A673 (cell line): ENCODE data around the gene SIRT6. TPM values are rescaled to one million over a fixed set of nuclear protein-coding genes. Genes with fewer than 3 reads are reported as not detected.

Experiments used
- BruUV-seq: library from RNA; stranded (reverse); fragments of 400-500 nt; replicated peaks from 2 replicates; lab custom pipeline; 2021; lab: Mats Ljungman, UMichigan
- CTCF ChIA-PET: fragments of 300-600 bp; sonication (Branson Sonifier 250); formaldehyde crosslinking; loops from one replicate; lab custom pipeline; 2022; ENCODE audit warnings: antibody characterized with exemption; lab: Charles Lee
- POLR2A ChIA-PET: fragments of 300-600 bp; sonication (Branson Sonifier 250); formaldehyde crosslinking; loops from one replicate; lab custom pipeline; 2022; ENCODE audit warnings: antibody characterized with exemption; ENCODE audit not compliant: low non-redundant PET; lab: Charles Lee
- DNase-seq: peaks from one replicate; pipeline ENCODE4 v3.0.0-alpha.2; 2015; ENCODE audit warnings: low spot score
- H3K27ac ChIP-seq: fragments of 200-600 bp; sonication (generic); 2 replicates; pipeline ENCODE4 v1.5.1; 2016; ENCODE audit warnings: mixed run types, low read depth, mild to moderate bottlenecking, mixed read lengths, antibody characterized with exemption, low read length; ENCODE audit not compliant: poor library complexity, severe bottlenecking
- H3K27me3 ChIP-seq: fragments of 200-600 bp; sonication (generic); replicated peaks from 2 replicates; pipeline ENCODE4 v1.6.1; 2017; ENCODE audit warnings: mixed run types, low read depth, mild to moderate bottlenecking, mixed read lengths, antibody characterized with exemption, low read length; ENCODE audit not compliant: insufficient read depth, poor library complexity
- H3K36me3 ChIP-seq: fragments of 200-600 bp; sonication (generic); 2 replicates; pipeline ENCODE4 v1.6.1; 2016; ENCODE audit warnings: mixed run types, mild to moderate bottlenecking, mixed read lengths, antibody characterized with exemption, low read length; ENCODE audit not compliant: insufficient read depth, poor library complexity, severe bottlenecking
- H3K4me1 ChIP-seq: fragments of 200-600 bp; sonication (generic); 2 replicates; pipeline ENCODE4 v1.6.1; 2017; ENCODE audit warnings: mixed run types, mild to moderate bottlenecking, mixed read lengths, antibody characterized with exemption, low read length; ENCODE audit not compliant: insufficient read depth, poor library complexity, severe bottlenecking
- H3K4me3 ChIP-seq: fragments of 200-600 bp; sonication (generic); 2 replicates; pipeline ENCODE4 v1.5.1; 2016; ENCODE audit warnings: low read depth, mixed run types, mild to moderate bottlenecking, mixed read lengths, low read length; ENCODE audit not compliant: poor library complexity, severe bottlenecking
- H3K9me3 ChIP-seq: fragments of 200-600 bp; sonication (generic); 2 replicates; pipeline ENCODE4 v1.6.1; 2016; ENCODE audit warnings: mixed run types, low read depth, mild to moderate bottlenecking, mixed read lengths, antibody characterized with exemption, low read length; ENCODE audit not compliant: poor library complexity, severe bottlenecking
- EZH2 ChIP-seq: fragments of 200-600 bp; sonication (generic); IDR thresholded peaks from 2 replicates; pipeline ENCODE4 v1.6.1; 2017; ENCODE audit warnings: borderline replicate concordance, low read depth, mild to moderate bottlenecking, mixed read lengths, antibody characterized with exemption, low read length; ENCODE audit not compliant: poor library complexity, severe bottlenecking
- intact Hi-C: fragments of 100-400 bp; cut with micrococcal nuclease; formaldehyde crosslinking; loops from one replicate; pipeline ENCODE4 v1.10.0; 2022; ENCODE audit not compliant: unreplicated experiment
- total RNA-seq: library from RNA; stranded (reverse); gene quantifications from 2 replicates; pipeline ENCODE4 v1.2.3, GENCODE V29; 2021
- TF ChIP-seq, protein P1 (sequence below): fragments of 300-800, 200-600 bp; sonication (generic); conservative IDR thresholded peaks from 2 replicates; pipeline ENCODE4 v1.5.1; 2017; ENCODE audit warnings: low read depth, mild to moderate bottlenecking, antibody characterized with exemption, low read length, moderate library complexity, mixed read lengths

The SIRT6 gene
- total RNA-seq, 1 experiment from 2014 or later, result 36.3 TPM

DNA sequence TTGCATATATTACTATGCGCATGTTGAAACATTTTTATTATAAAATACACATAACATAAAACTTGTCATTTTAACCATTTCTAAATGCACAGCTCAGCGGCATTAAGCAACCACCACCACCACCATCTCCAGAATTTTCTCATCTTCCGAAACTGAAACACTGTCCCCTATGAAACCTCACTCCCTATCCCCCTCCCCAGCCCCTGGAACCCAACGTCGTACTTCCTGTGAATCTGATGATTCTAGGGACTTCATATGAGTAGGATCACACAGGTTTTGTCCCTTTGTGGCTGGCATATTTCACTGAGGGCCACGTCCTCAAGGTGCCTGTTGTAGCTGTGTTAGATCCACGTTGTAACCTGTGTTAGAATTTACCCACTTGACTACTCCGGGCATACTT lies 57.7 kb downstream of the SIRT6 start:
- CTCF ChIA-PET, result no interaction called here
- DNase-seq, result no peak
- H3K4me1 ChIP-seq, result peaks cover 8% of the 10 kb centered on the region
- intact Hi-C loops, result no loop called here
- H3K4me3 ChIP-seq, result peak overlapping the region; percentile 88
- no peak for TF ChIP-seq EZH2
- TF ChIP-seq, protein P1, sequence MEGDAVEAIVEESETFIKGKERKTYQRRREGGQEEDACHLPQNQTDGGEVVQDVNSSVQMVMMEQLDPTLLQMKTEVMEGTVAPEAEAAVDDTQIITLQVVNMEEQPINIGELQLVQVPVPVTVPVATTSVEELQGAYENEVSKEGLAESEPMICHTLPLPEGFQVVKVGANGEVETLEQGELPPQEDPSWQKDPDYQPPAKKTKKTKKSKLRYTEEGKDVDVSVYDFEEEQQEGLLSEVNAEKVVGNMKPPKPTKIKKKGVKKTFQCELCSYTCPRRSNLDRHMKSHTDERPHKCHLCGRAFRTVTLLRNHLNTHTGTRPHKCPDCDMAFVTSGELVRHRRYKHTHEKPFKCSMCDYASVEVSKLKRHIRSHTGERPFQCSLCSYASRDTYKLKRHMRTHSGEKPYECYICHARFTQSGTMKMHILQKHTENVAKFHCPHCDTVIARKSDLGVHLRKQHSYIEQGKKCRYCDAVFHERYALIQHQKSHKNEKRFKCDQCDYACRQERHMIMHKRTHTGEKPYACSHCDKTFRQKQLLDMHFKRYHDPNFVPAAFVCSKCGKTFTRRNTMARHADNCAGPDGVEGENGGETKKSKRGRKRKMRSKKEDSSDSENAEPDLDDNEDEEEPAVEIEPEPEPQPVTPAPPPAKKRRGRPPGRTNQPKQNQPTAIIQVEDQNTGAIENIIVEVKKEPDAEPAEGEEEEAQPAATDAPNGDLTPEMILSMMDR, result no peak
- H3K36me3 ChIP-seq, result peaks cover 1% of the 10 kb centered on the region
- H3K9me3 ChIP-seq, result no peaks in the 10 kb centered on the region
- H3K27me3 ChIP-seq, result no peaks in the 10 kb centered on the region
- POLR2A ChIA-PET, result no interaction called here
- H3K27ac ChIP-seq, result peak overlapping the region; percentile 81
- no TSS peak for BruUV-seq

Other genes with a start within 250 kb of the SIRT6 start
- not detected in 2 replicates for gene NMRK2, start 249.5 kb downstream of the SIRT6 start, total RNA-seq
- gene DAPK3, start 211.5 kb downstream of the SIRT6 start, total RNA-seq, result 58.3 and 65.9 TPM in 2 replicates
- 2,701 and 2,706 TPM in 2 replicates for gene EEF2, start 197.1 kb downstream of the SIRT6 start, total RNA-seq
- 48.1 and 59.1 TPM in 2 replicates for gene PIAS4, start 174.8 kb downstream of the SIRT6 start, total RNA-seq
- gene ZBTB7A, start 115.7 kb downstream of the SIRT6 start, total RNA-seq, result 25.1 and 25.9 TPM in 2 replicates
- gene MAP2K2, start 58.4 kb downstream of the SIRT6 start, total RNA-seq, result 185 and 198 TPM in 2 replicates
- not detected in 2 replicates for gene CREB3L3, start 28.9 kb downstream of the SIRT6 start, total RNA-seq
- 10.9 and 12.2 TPM in 2 replicates for gene ANKRD24, start 126 bp upstream of the SIRT6 start, total RNA-seq
- 1.5 and 2.0 TPM in 2 replicates for gene EBI3, start 47.0 kb upstream of the SIRT6 start, total RNA-seq
- 33.3 and 34.7 TPM in 2 replicates for gene YJU2, start 64.5 kb upstream of the SIRT6 start, total RNA-seq
- gene SHD, start 96.7 kb upstream of the SIRT6 start, total RNA-seq, result not detected in 2 replicates
- not detected in 2 replicates for gene TMIGD2, start 119.8 kb upstream of the SIRT6 start, total RNA-seq
- gene FSD1, start 122.0 kb upstream of the SIRT6 start, total RNA-seq, result 10.4 and 14.4 TPM in 2 replicates
- 2.0 and 3.0 TPM in 2 replicates for gene STAP2, start 156.3 kb upstream of the SIRT6 start, total RNA-seq
- gene MPND, start 161.0 kb upstream of the SIRT6 start, total RNA-seq, result 22.6 and 26.3 TPM in 2 replicates
- gene SH3GL1, start 218.0 kb upstream of the SIRT6 start, total RNA-seq, result 100 and 108 TPM in 2 replicates
- gene CHAF1A, start 220.1 kb upstream of the SIRT6 start, total RNA-seq, result 115 and 119 TPM in 2 replicates